Measurements from ENCODE around the gene ACSL3.

ACSL3 gene

GRCh38 chr2:222931659-222932058 lies 70.8 kb downstream of the ACSL3 start:
- Histone ChIP-seq H3K9me3 (ENCODE audit: control insufficient read depth, low read length) (no peaks in the 10 kb centered on the region), H3K4me1 (no peaks in the 10 kb centered on the region), H3K4me2 (ENCODE audit: low read length) (no peak overlapping the region), H3K27me3 (ENCODE audit: control insufficient read depth, insufficient read depth, low read length) (no peaks in the 10 kb centered on the region), H3K4me3 (ENCODE audit: low read depth, low read length) (no peak overlapping the region), H3K36me3 (ENCODE audit: control insufficient read depth, insufficient read depth, low read length) (no peaks in the 10 kb centered on the region), H3K27ac (no peak overlapping the region), H3K9ac (no peak overlapping the region), H3K79me2 (peaks cover 10% of the 10 kb centered on the region), H2AFZ (no peak overlapping the region)
- no peak for TF ChIP-seq CTCF (IDR thresholded peaks at IDR 0.05)

- no peak overlapping the region for H3K27ac ChIP-seq
- no peaks in the 10 kb centered on the region for H3K4me1 ChIP-seq
- H3K4me2 ChIP-seq (ENCODE audit: low read length): no peak overlapping the region
- no peaks in the 10 kb centered on the region for H3K27me3 ChIP-seq (ENCODE audit: control insufficient read depth, insufficient read depth, low read length)
- TF ChIP-seq CTCF (IDR thresholded peaks at IDR 0.05): no peak
- H3K36me3 ChIP-seq (ENCODE audit: control insufficient read depth, insufficient read depth, low read length): no peaks in the 10 kb centered on the region
- H3K79me2 ChIP-seq: peaks cover 12% of the 10 kb centered on the region
- H3K4me3 ChIP-seq (ENCODE audit: low read depth, low read length): no peak overlapping the region
- no peak overlapping the region for H2AFZ ChIP-seq
- H3K9ac ChIP-seq: no peak overlapping the region
- H3K9me3 ChIP-seq (ENCODE audit: control insufficient read depth, low read length): no peaks in the 10 kb centered on the region
Observed at GRCh38 chr2:222933458-222933857, 72.6 kb downstream of the ACSL3 start.

GRCh38 chr2:222935688-222936298 lies 75.0 kb downstream of the ACSL3 start:
- H3K27me3 ChIP-seq (ENCODE audit: control insufficient read depth, insufficient read depth, low read length): no peaks in the 10 kb centered on the region
- TF ChIP-seq CTCF (IDR thresholded peaks at IDR 0.05): no peak
- H2AFZ ChIP-seq: no peak overlapping the region
- no peak overlapping the region for H3K4me2 ChIP-seq (ENCODE audit: low read length)
- H3K4me3 ChIP-seq (ENCODE audit: low read depth, low read length): no peak overlapping the region
- H3K4me1 ChIP-seq: peaks cover 7% of the 10 kb centered on the region
- peaks cover 14% of the 10 kb centered on the region for H3K79me2 ChIP-seq
- no peak overlapping the region for H3K27ac ChIP-seq
- no peaks in the 10 kb centered on the region for H3K36me3 ChIP-seq (ENCODE audit: control insufficient read depth, insufficient read depth, low read length)
- no peak overlapping the region for H3K9ac ChIP-seq
- no peaks in the 10 kb centered on the region for H3K9me3 ChIP-seq (ENCODE audit: control insufficient read depth, low read length)

GRCh38 chr2:222936705-222937104 lies 75.9 kb downstream of the ACSL3 start:
- Histone ChIP-seq H3K9me3 (ENCODE audit: control insufficient read depth, low read length) (no peaks in the 10 kb centered on the region), H3K4me3 (ENCODE audit: low read depth, low read length) (no peak overlapping the region), H3K4me1 (peaks cover 7% of the 10 kb centered on the region), H3K27me3 (ENCODE audit: control insufficient read depth, insufficient read depth, low read length) (no peaks in the 10 kb centered on the region), H2AFZ (no peak overlapping the region), H3K79me2 (peaks cover 11% of the 10 kb centered on the region), H3K36me3 (ENCODE audit: control insufficient read depth, insufficient read depth, low read length) (no peaks in the 10 kb centered on the region), H3K4me2 (ENCODE audit: low read length) (no peak overlapping the region), H3K27ac (no peak overlapping the region), H3K9ac (no peak overlapping the region)
- TF ChIP-seq CTCF (IDR thresholded peaks at IDR 0.05): no peak

GRCh38 chr2:222938327-222938726 lies 77.5 kb downstream of the ACSL3 start:
- H3K27me3 ChIP-seq (ENCODE audit: control insufficient read depth, insufficient read depth, low read length): no peaks in the 10 kb centered on the region
- H3K4me2 ChIP-seq (ENCODE audit: low read length): no peak overlapping the region
- H3K9me3 ChIP-seq (ENCODE audit: control insufficient read depth, low read length): no peaks in the 10 kb centered on the region
- TF ChIP-seq CTCF (IDR thresholded peaks at IDR 0.05): no peak
- no peak overlapping the region for H3K9ac ChIP-seq
- H3K79me2 ChIP-seq: peaks cover 6% of the 10 kb centered on the region
- no peak overlapping the region for H3K27ac ChIP-seq
- peaks cover 7% of the 10 kb centered on the region for H3K4me1 ChIP-seq
- H3K36me3 ChIP-seq (ENCODE audit: control insufficient read depth, insufficient read depth, low read length): no peaks in the 10 kb centered on the region
- H3K4me3 ChIP-seq (ENCODE audit: low read depth, low read length): no peak overlapping the region
- no peak overlapping the region for H2AFZ ChIP-seq
